SHP77 treated with DMSO at 0.1 percent for 48 hours (cell line): ENCODE measurements around the gene SMAGP.

Source experiments
- DNase-seq: peaks from one replicate; lab custom pipeline; 2025; lab: John Stamatoyannopoulos, UW

The SMAGP gene

DNA sequence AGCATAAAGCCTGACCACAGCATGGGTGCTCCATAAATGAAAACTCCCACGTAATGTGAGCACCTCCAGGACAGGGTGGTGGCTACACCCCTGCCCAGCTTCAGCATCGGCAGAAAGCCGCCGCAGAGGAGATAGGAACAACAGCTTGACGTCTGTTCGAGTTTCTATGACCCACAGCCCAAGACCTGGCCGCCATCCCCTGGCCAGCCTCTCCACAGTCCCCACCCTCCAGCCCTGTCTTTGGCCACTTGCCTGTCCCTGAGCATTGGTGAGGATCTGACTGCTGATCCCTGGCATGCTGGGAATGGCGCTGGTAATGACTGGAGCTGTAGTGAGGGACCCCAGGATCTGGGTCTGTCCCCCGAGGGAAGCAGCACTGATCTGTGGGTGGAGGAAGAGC is 73.7 kb downstream of the SMAGP start:
- DNase-seq, result no peak

DNA sequence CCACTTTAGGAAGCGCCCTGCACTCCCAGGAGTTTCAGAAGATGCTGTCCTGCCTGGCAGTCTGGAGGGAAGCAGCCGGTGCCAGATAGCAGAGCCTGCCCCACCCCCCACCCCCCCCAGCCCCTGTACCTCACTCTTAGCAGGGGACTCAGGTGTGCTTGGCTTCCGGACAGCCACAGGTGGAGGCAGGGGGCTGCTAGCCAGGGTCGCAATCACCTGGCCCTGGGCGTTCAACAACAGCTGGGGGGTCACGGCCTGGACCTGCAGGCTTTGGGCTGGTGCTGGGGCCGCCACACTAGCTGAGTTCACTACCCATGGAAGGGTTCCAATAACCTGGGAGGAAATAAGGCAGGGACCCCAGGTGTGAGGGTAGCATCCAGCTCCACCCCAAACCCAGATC is 74.4 kb downstream of the SMAGP start:
- DNase-seq, result no peak
